OCI-LY1 (cell line): ENCODE results near the gene PXDC1.

Source experiments
- H2AFZ ChIP-seq: fragments of 200-600 bp; sonication (generic), shearing (Covaris generic); 2 replicates; pipeline ENCODE4 v1.6.0; 2014; ENCODE audit warnings: antibody characterized with exemption, mild to moderate bottlenecking, low read length
- H3F3A ChIP-seq: fragments of 200-600 bp; sonication (generic), shearing (Covaris generic); 2 replicates; pipeline ENCODE4 v1.6.0; 2014; ENCODE audit warnings: mild to moderate bottlenecking, antibody characterized with exemption, low read length, moderate library complexity; ENCODE audit not compliant: insufficient read depth
- H3K27ac ChIP-seq: fragments of 200-600 bp; sonication (generic); 2 replicates; pipeline ENCODE4 v1.5.1; 2014; ENCODE audit warnings: low read length, mixed run types, mild to moderate bottlenecking, low read depth; ENCODE audit not compliant: poor library complexity, severe bottlenecking
- H3K27me3 ChIP-seq: fragments of 200-600 bp; sonication (generic); 2 replicates; pipeline ENCODE4 v1.6.0; 2014; ENCODE audit warnings: antibody characterized with exemption, mild to moderate bottlenecking, low read length, moderate library complexity; ENCODE audit not compliant: insufficient read depth
- H3K36me3 ChIP-seq: fragments of 200-600 bp; sonication (generic); 2 replicates; pipeline ENCODE4 v1.6.1; 2014; ENCODE audit warnings: mild to moderate bottlenecking, antibody characterized with exemption, low read length, moderate library complexity, mixed read lengths; ENCODE audit not compliant: insufficient read depth
- H3K4me1 ChIP-seq: fragments of 200-600 bp; sonication (generic); 2 replicates; pipeline ENCODE4 v1.5.1; 2014; ENCODE audit warnings: mild to moderate bottlenecking, low read length, moderate library complexity; ENCODE audit not compliant: insufficient read depth, severe bottlenecking
- H3K4me2 ChIP-seq: fragments of 200-600 bp; sonication (generic), shearing (Covaris generic); 2 replicates; pipeline ENCODE4 v1.6.1; 2014; ENCODE audit warnings: low read length
- H3K4me3 ChIP-seq: fragments of 200-600 bp; sonication (generic); 2 replicates; pipeline ENCODE4 v1.5.1; 2014; ENCODE audit warnings: low read length, low read depth, mild to moderate bottlenecking, mixed read lengths; ENCODE audit not compliant: poor library complexity, severe bottlenecking
- H3K79me2 ChIP-seq: fragments of 200-600 bp; shearing (Covaris generic); 2 replicates; pipeline ENCODE4 v1.6.1; 2016; ENCODE audit warnings: mixed run types, low read length, mixed read lengths; ENCODE audit not compliant: insufficient read depth
- H3K9ac ChIP-seq: fragments of 200-600 bp; sonication (generic), shearing (Covaris generic); 2 replicates; pipeline ENCODE4 v1.6.1; 2014; ENCODE audit warnings: mild to moderate bottlenecking, low read length, mixed read lengths
- H3K9me2 ChIP-seq: fragments of 200-600 bp; sonication (generic), shearing (Covaris generic); 2 replicates; pipeline ENCODE4 v1.6.1; 2014; ENCODE audit warnings: low read depth, mild to moderate bottlenecking, low read length, mixed read lengths
- H3K9me3 ChIP-seq: fragments of 200-600 bp; shearing (Covaris generic); 2 replicates; pipeline ENCODE4 v1.6.1; 2014; ENCODE audit warnings: low read length, mixed read lengths
- H4K20me1 ChIP-seq: fragments of 200-600 bp; sonication (generic), shearing (Covaris generic); 2 replicates; pipeline ENCODE4 v1.6.0; 2016; ENCODE audit warnings: mild to moderate bottlenecking, low read length; ENCODE audit not compliant: insufficient read depth
- EZH2 ChIP-seq: fragments of 200-600 bp; sonication (generic), shearing (Covaris generic); IDR thresholded peaks from 2 replicates; pipeline ENCODE4 v1.8.0; 2017; ENCODE audit warnings: borderline replicate concordance, mixed run types, mild to moderate bottlenecking, antibody characterized with exemption, low read length, moderate library complexity, mixed read lengths
- TF ChIP-seq, protein P1 (sequence below): fragments of 200-600 bp; sonication (generic), shearing (Covaris generic); IDR thresholded peaks from 2 replicates; pipeline ENCODE4 v1.5.1; 2017; ENCODE audit warnings: mild to moderate bottlenecking, antibody characterized with exemption, low read length, moderate library complexity, mixed read lengths

Gene PXDC1

GRCh38 chr6:3781504-3781903 is 30.0 kb upstream of the PXDC1 start:
- Histone ChIP-seq H3K9me2 (no peaks in the 10 kb centered on the region), H3K36me3 (no peaks in the 10 kb centered on the region), H3F3A (no peaks in the 10 kb centered on the region), H4K20me1 (no peaks in the 10 kb centered on the region), H3K4me1 (no peaks in the 10 kb centered on the region), H2AFZ (no peak overlapping the region), H3K79me2 (no peaks in the 10 kb centered on the region), H3K27ac (no peak overlapping the region), H3K9me3 (no peaks in the 10 kb centered on the region), H3K4me2 (no peak overlapping the region), H3K4me3 (no peak overlapping the region), H3K27me3 (peaks cover 6% of the 10 kb centered on the region; the same call in 1 of the 2 replicates), H3K9ac (no peak overlapping the region)
- no peak for TF ChIP-seq EZH2
- TF ChIP-seq, protein P1, sequence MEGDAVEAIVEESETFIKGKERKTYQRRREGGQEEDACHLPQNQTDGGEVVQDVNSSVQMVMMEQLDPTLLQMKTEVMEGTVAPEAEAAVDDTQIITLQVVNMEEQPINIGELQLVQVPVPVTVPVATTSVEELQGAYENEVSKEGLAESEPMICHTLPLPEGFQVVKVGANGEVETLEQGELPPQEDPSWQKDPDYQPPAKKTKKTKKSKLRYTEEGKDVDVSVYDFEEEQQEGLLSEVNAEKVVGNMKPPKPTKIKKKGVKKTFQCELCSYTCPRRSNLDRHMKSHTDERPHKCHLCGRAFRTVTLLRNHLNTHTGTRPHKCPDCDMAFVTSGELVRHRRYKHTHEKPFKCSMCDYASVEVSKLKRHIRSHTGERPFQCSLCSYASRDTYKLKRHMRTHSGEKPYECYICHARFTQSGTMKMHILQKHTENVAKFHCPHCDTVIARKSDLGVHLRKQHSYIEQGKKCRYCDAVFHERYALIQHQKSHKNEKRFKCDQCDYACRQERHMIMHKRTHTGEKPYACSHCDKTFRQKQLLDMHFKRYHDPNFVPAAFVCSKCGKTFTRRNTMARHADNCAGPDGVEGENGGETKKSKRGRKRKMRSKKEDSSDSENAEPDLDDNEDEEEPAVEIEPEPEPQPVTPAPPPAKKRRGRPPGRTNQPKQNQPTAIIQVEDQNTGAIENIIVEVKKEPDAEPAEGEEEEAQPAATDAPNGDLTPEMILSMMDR = no peak

DNA sequence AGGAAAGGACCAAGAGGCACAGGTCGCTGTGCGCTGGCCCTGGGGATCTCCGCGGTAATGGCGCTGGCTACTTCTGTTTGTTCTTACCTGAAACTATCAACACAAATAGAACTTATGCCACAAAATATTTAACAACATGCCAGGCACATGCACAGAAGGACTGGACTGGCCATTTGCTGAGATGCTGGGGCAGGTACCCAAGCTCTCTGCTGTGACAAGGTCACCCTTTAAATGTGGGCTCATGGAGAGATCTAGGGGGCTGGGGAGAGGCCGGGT is 28.0 kb upstream of the PXDC1 start:
- no peaks in the 10 kb centered on the region for H4K20me1 ChIP-seq
- no peaks in the 10 kb centered on the region for H3K4me1 ChIP-seq
- H3K27me3 ChIP-seq = peaks cover 6% of the 10 kb centered on the region; the same call in 1 of the 2 replicates
- TF ChIP-seq EZH2 = no peak
- TF ChIP-seq, protein P1 = no peak
- H3K9me3 ChIP-seq = no peaks in the 10 kb centered on the region
- H3K36me3 ChIP-seq = no peaks in the 10 kb centered on the region
- H3F3A ChIP-seq = no peaks in the 10 kb centered on the region
- H3K4me2 ChIP-seq = no peak overlapping the region
- no peaks in the 10 kb centered on the region for H3K79me2 ChIP-seq
- H3K4me3 ChIP-seq = no peak overlapping the region
- no peaks in the 10 kb centered on the region for H3K9me2 ChIP-seq
- no peak overlapping the region for H3K27ac ChIP-seq
- no peak overlapping the region for H3K9ac ChIP-seq
- no peak overlapping the region for H2AFZ ChIP-seq

- Histone ChIP-seq H2AFZ (no peak overlapping the region), H3K9ac (no peak overlapping the region), H3K9me3 (no peaks in the 10 kb centered on the region), H3K27ac (no peak overlapping the region), H3F3A (no peaks in the 10 kb centered on the region), H3K36me3 (no peaks in the 10 kb centered on the region), H3K4me1 (no peaks in the 10 kb centered on the region), H4K20me1 (no peaks in the 10 kb centered on the region), H3K4me3 (no peak overlapping the region), H3K9me2 (no peaks in the 10 kb centered on the region), H3K79me2 (no peaks in the 10 kb centered on the region), H3K4me2 (no peak overlapping the region), H3K27me3 (peaks cover 6% of the 10 kb centered on the region; the same call in 1 of the 2 replicates)
- no peak for TF ChIP-seq EZH2
- TF ChIP-seq, protein P1 = no peak
Measured at GRCh38 chr6:3778701-3779573, 27.4 kb upstream of the PXDC1 start.
